Activated CD8-positive, alpha-beta memory T cell treated with anti-CD3 and anti-CD28 coated beads, Interleukin-2, amount 50 U/mL, for 4 hours (primary cell): ENCODE data around the gene FASLG.
A peak's percentile ranks its signal among the peaks of the same experiment; 100 is the strongest.

Source experiments
- DNase-seq: peaks from one replicate; pipeline ENCODE4 v3.0.0-alpha.2; 2020

FASLG gene

GRCh38 chr1:172647987-172648386, 10.9 kb upstream of the FASLG start:
- DNase-seq: no peak

GRCh38 chr1:172650474-172651193, 8.3 kb upstream of the FASLG start:
- DNase-seq: no peak

- no peak for DNase-seq
Observed at GRCh38 chr1:172653015-172653709, 5.7 kb upstream of the FASLG start.

GRCh38 chr1:172654535-172654934, 4.4 kb upstream of the FASLG start:
- no peak for DNase-seq

- no peak for DNase-seq
Observed at GRCh38 chr1:172656576-172656975, 2.3 kb upstream of the FASLG start.

GRCh38 chr1:172657586-172657985, 1.3 kb upstream of the FASLG start:
- DNase-seq: no peak

- no peak for DNase-seq
Observed at GRCh38 chr1:172661107-172661506, 2.2 kb downstream of the FASLG start.

- peak; percentile 88 for DNase-seq
Observed at GRCh38 chr1:172662464-172663109, 3.7 kb downstream of the FASLG start.

- no peak for DNase-seq
Observed at GRCh38 chr1:172663732-172664131, 4.8 kb downstream of the FASLG start.

GRCh38 chr1:172668097-172668496, 9.2 kb downstream of the FASLG start:
- no peak for DNase-seq

GRCh38 chr1:172669011-172669410, 10.1 kb downstream of the FASLG start:
- no peak for DNase-seq

GRCh38 chr1:172670316-172670715, 11.4 kb downstream of the FASLG start:
- no peak for DNase-seq

- DNase-seq: no peak
Observed at GRCh38 chr1:172670791-172671190, 11.9 kb downstream of the FASLG start.

GRCh38 chr1:172671591-172671990, 12.7 kb downstream of the FASLG start:
- DNase-seq: no peak

GRCh38 chr1:172672720-172673119, 13.8 kb downstream of the FASLG start:
- DNase-seq: no peak

GRCh38 chr1:172673761-172674160, 14.9 kb downstream of the FASLG start:
- no peak for DNase-seq

GRCh38 chr1:172674831-172675613, 16.1 kb downstream of the FASLG start:
- DNase-seq: no peak

GRCh38 chr1:172679000-172679772, 20.3 kb downstream of the FASLG start:
- DNase-seq: no peak

GRCh38 chr1:172680244-172680643, 21.3 kb downstream of the FASLG start:
- DNase-seq: no peak

- no peak for DNase-seq
Observed at GRCh38 chr1:172680733-172681275, 21.9 kb downstream of the FASLG start.

- no peak for DNase-seq
Observed at GRCh38 chr1:172682812-172683211, 23.9 kb downstream of the FASLG start.

GRCh38 chr1:172686143-172686542, 27.2 kb downstream of the FASLG start:
- no peak for DNase-seq
